Stimulated activated memory B cell treated with anti-CD40 and anti-IgM and Interleukin-4, amounts not matched to agents 10 μg/mL and 1 μg/mL and 100 μg/mL, for 72 hours (primary cell): ENCODE results near the gene CPSF4L.
A peak's percentile ranks its signal among the peaks of the same experiment; 100 is the strongest.
"Not testable (repeated sequence)": the region's sequence is repeated elsewhere in the genome, so short reads cannot be mapped to it uniquely, and the experiment has no call there.

Experiments
- ATAC-seq: fragments of 150-1000 bp; cut with Tn5 transposase; 2 replicates; pipeline ENCODE4 v1.10.0; 2021
- H3K27ac Mint-ChIP-seq: one replicate; pipeline ENCODE4 v1.8.0; 2022; ENCODE audit warnings: mild to moderate bottlenecking, mixed read lengths
- H3K27me3 Mint-ChIP-seq: one replicate; pipeline ENCODE4 v1.8.0; 2022; ENCODE audit warnings: mixed read lengths
- H3K36me3 Mint-ChIP-seq: one replicate; pipeline ENCODE4 v1.8.0; 2022; ENCODE audit warnings: mixed read lengths
- H3K4me1 Mint-ChIP-seq: one replicate; pipeline ENCODE4 v1.8.0; 2022; ENCODE audit warnings: mixed read lengths
- H3K4me3 Mint-ChIP-seq: one replicate; pipeline ENCODE4 v1.8.0; 2022; ENCODE audit warnings: mild to moderate bottlenecking, moderate library complexity, mixed read lengths
- H3K9me3 Mint-ChIP-seq: one replicate; pipeline ENCODE4 v1.8.0; 2022; ENCODE audit warnings: mixed read lengths

Gene CPSF4L

GRCh38 chr17:73261617-73261951 lies at the start of gene CPSF4L:
Gene CPSF4L, minus strand, starts transcription at chr17:73261880. Its CDS starts 62 bp downstream, at chr17:73261818.
- Mint-ChIP-seq H3K27me3 (peaks cover 39% of the 10 kb centered on the region), H3K4me1 (no peaks in the 10 kb centered on the region), H3K9me3 (no peaks in the 10 kb centered on the region)

GRCh38 chr17:73311428-73311780 lies 49.7 kb upstream of the CPSF4L start:
- Mint-ChIP-seq H3K4me3 (peak overlapping the region; percentile 81), H3K4me1 (peaks cover 22% of the 10 kb centered on the region), H3K36me3 (no peaks in the 10 kb centered on the region), H3K9me3 (no peaks in the 10 kb centered on the region), H3K27me3 (no peaks in the 10 kb centered on the region), H3K27ac (peak overlapping the region; percentile 73)
- ATAC-seq = peak; percentile 20

More at GRCh38 chr17:73261617-73261951, at the start of gene CPSF4L:
- no peak within 1 kb of the TSS for H3K4me3 Mint-ChIP-seq
- H3K36me3 Mint-ChIP-seq = no peaks in the 10 kb centered on the region
- ATAC-seq = no peak
- H3K27ac Mint-ChIP-seq = no peak within 1 kb of the TSS

GRCh38 chr17:73309727-73310596 lies 48.3 kb upstream of the CPSF4L start:
- Mint-ChIP-seq H3K27me3 (peaks cover 3% of the 10 kb centered on the region), H3K4me3 (peak overlapping the region; percentile 81), H3K27ac (peak overlapping the region; percentile 73), H3K36me3 (no peaks in the 10 kb centered on the region), H3K9me3 (no peaks in the 10 kb centered on the region), H3K4me1 (peaks cover 22% of the 10 kb centered on the region)
- ATAC-seq = no peak

GRCh38 chr17:73308959-73309358 lies 47.3 kb upstream of the CPSF4L start:
- not testable (repeated sequence) for H3K4me3 Mint-ChIP-seq, ATAC-seq, H3K27ac Mint-ChIP-seq, H3K36me3 Mint-ChIP-seq, H3K9me3 Mint-ChIP-seq
- Mint-ChIP-seq H3K4me1 (peaks cover 24% of the 10 kb centered on the region), H3K27me3 (peaks cover 13% of the 10 kb centered on the region)

- ATAC-seq = no peak
- Mint-ChIP-seq H3K27ac (no peak overlapping the region), H3K4me1 (peaks cover 24% of the 10 kb centered on the region), H3K36me3 (no peaks in the 10 kb centered on the region), H3K9me3 (peaks cover 2% of the 10 kb centered on the region), H3K27me3 (peaks cover 18% of the 10 kb centered on the region), H3K4me3 (no peak overlapping the region)
These were observed 46.5 kb upstream of the CPSF4L start for GRCh38 chr17:73308017-73308823.

- Mint-ChIP-seq H3K4me1 (peaks cover 24% of the 10 kb centered on the region), H3K27ac (no peak overlapping the region), H3K9me3 (peaks cover 2% of the 10 kb centered on the region), H3K4me3 (no peak overlapping the region), H3K36me3 (no peaks in the 10 kb centered on the region), H3K27me3 (peaks cover 18% of the 10 kb centered on the region)
- no peak for ATAC-seq
These were observed 45.5 kb upstream of the CPSF4L start for GRCh38 chr17:73307130-73307529.

- H3K4me1 Mint-ChIP-seq = peaks cover 24% of the 10 kb centered on the region
- no peak for ATAC-seq
- H3K4me3 Mint-ChIP-seq = no peak overlapping the region
- peaks cover 2% of the 10 kb centered on the region for H3K9me3 Mint-ChIP-seq
- H3K27me3 Mint-ChIP-seq = peaks cover 18% of the 10 kb centered on the region
- H3K36me3 Mint-ChIP-seq = no peaks in the 10 kb centered on the region
- H3K27ac Mint-ChIP-seq = no peak overlapping the region
These were observed 44.5 kb upstream of the CPSF4L start for GRCh38 chr17:73305845-73306836.

GRCh38 chr17:73304971-73305812 lies 43.5 kb upstream of the CPSF4L start:
- no peak overlapping the region for H3K27ac Mint-ChIP-seq
- no peak for ATAC-seq
- peaks cover 2% of the 10 kb centered on the region for H3K9me3 Mint-ChIP-seq
- no peak overlapping the region for H3K4me3 Mint-ChIP-seq
- peaks cover 20% of the 10 kb centered on the region for H3K4me1 Mint-ChIP-seq
- H3K27me3 Mint-ChIP-seq = peaks cover 18% of the 10 kb centered on the region
- no peaks in the 10 kb centered on the region for H3K36me3 Mint-ChIP-seq

GRCh38 chr17:73304438-73304837 lies 42.8 kb upstream of the CPSF4L start:
- Mint-ChIP-seq H3K27ac (no peak overlapping the region), H3K9me3 (peaks cover 2% of the 10 kb centered on the region), H3K27me3 (peaks cover 18% of the 10 kb centered on the region), H3K4me1 (peaks cover 13% of the 10 kb centered on the region), H3K36me3 (no peaks in the 10 kb centered on the region), H3K4me3 (no peak overlapping the region)
- ATAC-seq = no peak

GRCh38 chr17:73302189-73302588 lies 40.5 kb upstream of the CPSF4L start:
- Mint-ChIP-seq H3K4me3 (no peak overlapping the region), H3K27ac (no peak overlapping the region), H3K4me1 (peaks cover 9% of the 10 kb centered on the region), H3K9me3 (peaks cover 2% of the 10 kb centered on the region), H3K36me3 (no peaks in the 10 kb centered on the region), H3K27me3 (peaks cover 18% of the 10 kb centered on the region)
- no peak for ATAC-seq

GRCh38 chr17:73301369-73301768 lies 39.7 kb upstream of the CPSF4L start:
- Mint-ChIP-seq H3K4me1 (peaks cover 9% of the 10 kb centered on the region), H3K36me3 (no peaks in the 10 kb centered on the region), H3K27ac (no peak overlapping the region), H3K9me3 (peaks cover 2% of the 10 kb centered on the region), H3K27me3 (peaks cover 18% of the 10 kb centered on the region), H3K4me3 (no peak overlapping the region)
- no peak for ATAC-seq

GRCh38 chr17:73300392-73300791 lies 38.7 kb upstream of the CPSF4L start:
- H3K9me3 Mint-ChIP-seq = peaks cover 2% of the 10 kb centered on the region
- peaks cover 18% of the 10 kb centered on the region for H3K27me3 Mint-ChIP-seq
- H3K4me3 Mint-ChIP-seq = no peak overlapping the region
- peaks cover 8% of the 10 kb centered on the region for H3K4me1 Mint-ChIP-seq
- no peaks in the 10 kb centered on the region for H3K36me3 Mint-ChIP-seq
- no peak for ATAC-seq
- H3K27ac Mint-ChIP-seq = no peak overlapping the region

GRCh38 chr17:73297934-73298861 lies 36.5 kb upstream of the CPSF4L start:
- Mint-ChIP-seq H3K4me1 (no peaks in the 10 kb centered on the region), H3K36me3 (no peaks in the 10 kb centered on the region), H3K27me3 (peaks cover 4% of the 10 kb centered on the region), H3K27ac (no peak overlapping the region), H3K4me3 (no peak overlapping the region), H3K9me3 (no peaks in the 10 kb centered on the region)
- no peak for ATAC-seq
